H1 (cell line): ENCODE results near the gene KRT17.

Experiments used
- EZH2 ChIP-seq: fragments of 200-600 bp; sonication (generic); IDR thresholded peaks from 2 replicates; pipeline ENCODE4 v1.7.1; 2012; ENCODE audit warnings: low read depth, mild to moderate bottlenecking, moderate library complexity, low read length, inconsistent platforms; ENCODE audit not compliant: severe bottlenecking
- GABPA ChIP-seq: IDR thresholded peaks from 2 replicates; pipeline ENCODE4 v1.6.1; 2011; ENCODE audit warnings: mild to moderate bottlenecking, low read length, moderate library complexity, borderline replicate concordance; ENCODE audit not compliant: insufficient read depth
- KDM1A ChIP-seq: fragments of 200-600, 300-600 bp; sonication (generic); IDR thresholded peaks from 2 replicates; pipeline ENCODE4 v1.7.1; 2016; ENCODE audit warnings: mild to moderate bottlenecking, low read length, borderline replicate concordance
- POLR2AphosphoS5 ChIP-seq: IDR thresholded peaks from 2 replicates; pipeline ENCODE4 v1.6.1; 2011; ENCODE audit warnings: low read depth, low read length
- RAD21 ChIP-seq, 2 experiments: IDR thresholded peaks in 1 of 2; conservative IDR thresholded peaks in 1 of 2; 2 replicates each; pipeline ENCODE4 v1.6.1; 2011; ENCODE audit warnings: low read depth in 2 of 2, low read length in 2 of 2, improper control_type of control experiment in 1 of 2, inconsistent platforms in 1 of 2, mild to moderate bottlenecking in 1 of 2, moderate library complexity in 1 of 2
- SIX5 ChIP-seq: IDR thresholded peaks from 2 replicates; pipeline ENCODE4 v1.6.1; 2011; ENCODE audit warnings: mild to moderate bottlenecking, low read depth, low read length
- SRF ChIP-seq: IDR thresholded peaks from 2 replicates; pipeline ENCODE4 v1.6.1; 2011; ENCODE audit warnings: mild to moderate bottlenecking, low read depth, low read length, moderate library complexity
- TF ChIP-seq, protein P1 (sequence below), 3 experiments: IDR thresholded peaks; 1 replicate in 2 of 3; 2 replicates in 1 of 3; pipeline versions ENCODE4 v1.5.1 to v1.6.1; 2011; ENCODE audit warnings: low read length in 3 of 3, mild to moderate bottlenecking in 3 of 3, inconsistent platforms in 2 of 3, low read depth in 1 of 3, moderate library complexity in 1 of 3; ENCODE audit not compliant: insufficient read depth in 1 of 3; ENCODE audit errors: control extremely low read depth in 1 of 3
- TF ChIP-seq, protein P2 (sequence below): IDR thresholded peaks from 2 replicates; pipeline ENCODE4 v1.6.1; 2012; ENCODE audit warnings: inconsistent platforms

DNA sequence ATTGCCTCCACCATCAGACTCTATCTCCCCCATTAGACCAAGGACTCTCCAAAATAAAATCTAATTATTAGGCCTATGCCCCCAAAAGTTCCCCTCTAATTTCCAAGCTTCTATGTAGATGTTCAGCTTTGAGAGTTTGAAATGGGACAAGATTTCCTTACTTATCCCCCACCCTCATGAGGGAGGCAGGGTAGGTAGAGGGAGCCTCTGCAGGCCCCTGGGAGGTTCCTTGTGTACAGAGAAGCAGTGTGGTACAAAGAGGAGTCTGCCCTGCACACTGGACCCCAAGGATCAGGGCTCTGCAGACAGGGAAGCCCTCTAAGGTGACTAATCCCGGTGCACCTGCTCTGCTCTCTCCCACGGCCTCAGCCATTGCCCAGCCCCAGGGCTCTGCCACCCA is 2.5 kb downstream of the KRT17 start:
- TF ChIP-seq EZH2 (no peak), KDM1A (no peak), RAD21 (IDR thresholded peaks at IDR 0.05 in 1 of 2, conservative IDR thresholded peaks at IDR 0.05 in 1 of 2; ENCODE audit: low read depth in 2 of 2, low read length in 2 of 2) (no peak), GABPA (no peak), SRF (no peak), SIX5 (no peak), POLR2AphosphoS5 (no peak)
- TF ChIP-seq, protein P1, sequence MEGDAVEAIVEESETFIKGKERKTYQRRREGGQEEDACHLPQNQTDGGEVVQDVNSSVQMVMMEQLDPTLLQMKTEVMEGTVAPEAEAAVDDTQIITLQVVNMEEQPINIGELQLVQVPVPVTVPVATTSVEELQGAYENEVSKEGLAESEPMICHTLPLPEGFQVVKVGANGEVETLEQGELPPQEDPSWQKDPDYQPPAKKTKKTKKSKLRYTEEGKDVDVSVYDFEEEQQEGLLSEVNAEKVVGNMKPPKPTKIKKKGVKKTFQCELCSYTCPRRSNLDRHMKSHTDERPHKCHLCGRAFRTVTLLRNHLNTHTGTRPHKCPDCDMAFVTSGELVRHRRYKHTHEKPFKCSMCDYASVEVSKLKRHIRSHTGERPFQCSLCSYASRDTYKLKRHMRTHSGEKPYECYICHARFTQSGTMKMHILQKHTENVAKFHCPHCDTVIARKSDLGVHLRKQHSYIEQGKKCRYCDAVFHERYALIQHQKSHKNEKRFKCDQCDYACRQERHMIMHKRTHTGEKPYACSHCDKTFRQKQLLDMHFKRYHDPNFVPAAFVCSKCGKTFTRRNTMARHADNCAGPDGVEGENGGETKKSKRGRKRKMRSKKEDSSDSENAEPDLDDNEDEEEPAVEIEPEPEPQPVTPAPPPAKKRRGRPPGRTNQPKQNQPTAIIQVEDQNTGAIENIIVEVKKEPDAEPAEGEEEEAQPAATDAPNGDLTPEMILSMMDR (IDR thresholded peaks at IDR 0.05; ENCODE audit: control extremely low read depth in 1 of 3, insufficient read depth in 1 of 3, low read depth in 1 of 3, low read length in 3 of 3), result no peak
- TF ChIP-seq, protein P2, sequence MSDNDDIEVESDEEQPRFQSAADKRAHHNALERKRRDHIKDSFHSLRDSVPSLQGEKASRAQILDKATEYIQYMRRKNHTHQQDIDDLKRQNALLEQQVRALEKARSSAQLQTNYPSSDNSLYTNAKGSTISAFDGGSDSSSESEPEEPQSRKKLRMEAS, result no peak
